ENCODE data around the gene UBXN7.
"Not testable (repeated sequence)": the region's sequence is repeated elsewhere in the genome, so short reads cannot be mapped to it uniquely, and the experiment has no call there.

UBXN7 gene

DNA sequence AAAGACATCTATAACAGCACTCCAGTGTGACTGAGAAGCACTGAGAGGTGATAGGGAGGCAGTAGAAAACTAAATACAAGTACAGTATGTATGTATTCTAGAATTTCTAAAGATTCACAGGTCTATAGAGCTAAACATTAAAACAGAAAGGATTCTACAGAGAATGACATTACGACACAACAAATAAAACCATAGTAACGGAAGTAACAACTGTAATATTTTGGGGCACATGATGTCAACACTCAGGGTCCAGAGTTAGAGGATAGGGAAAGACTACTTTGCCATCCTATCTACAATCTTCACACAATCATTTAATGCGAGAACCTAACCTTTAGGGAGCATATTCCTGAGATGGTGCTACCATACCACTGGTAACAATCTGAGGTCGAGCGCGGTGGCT lies 13.6 kb downstream of the UBXN7 start:
- DNase-seq: no peak

- DNase-seq: no peak
These were observed 17.8 kb downstream of the UBXN7 start for GRCh38 chr3:196414469-196414868.

- DNase-seq: no peak
These were observed 19.5 kb downstream of the UBXN7 start for GRCh38 chr3:196412704-196413103.

DNA sequence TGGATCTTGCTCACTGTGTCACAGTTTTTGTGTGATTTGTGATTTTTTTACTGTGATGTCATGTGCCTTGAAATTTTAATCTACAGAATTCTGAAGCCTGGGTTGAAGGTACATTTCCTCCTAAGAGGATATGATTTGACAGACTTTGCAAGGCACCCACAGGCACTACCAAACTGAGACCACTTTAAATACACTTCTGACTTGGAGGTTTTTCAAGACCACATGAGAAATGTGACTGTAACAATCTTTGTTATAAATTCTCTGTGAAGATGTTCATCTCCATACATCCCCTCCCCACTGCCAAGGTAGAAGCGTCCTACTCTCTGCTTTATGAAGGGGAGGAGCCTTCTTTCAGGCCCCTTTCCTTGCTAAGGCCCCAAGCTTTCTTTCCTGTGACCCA lies 22.8 kb downstream of the UBXN7 start:
- DNase-seq: no peak

GRCh38 chr3:196408565-196409300 lies 23.5 kb downstream of the UBXN7 start:
- DNase-seq: no peak

DNA sequence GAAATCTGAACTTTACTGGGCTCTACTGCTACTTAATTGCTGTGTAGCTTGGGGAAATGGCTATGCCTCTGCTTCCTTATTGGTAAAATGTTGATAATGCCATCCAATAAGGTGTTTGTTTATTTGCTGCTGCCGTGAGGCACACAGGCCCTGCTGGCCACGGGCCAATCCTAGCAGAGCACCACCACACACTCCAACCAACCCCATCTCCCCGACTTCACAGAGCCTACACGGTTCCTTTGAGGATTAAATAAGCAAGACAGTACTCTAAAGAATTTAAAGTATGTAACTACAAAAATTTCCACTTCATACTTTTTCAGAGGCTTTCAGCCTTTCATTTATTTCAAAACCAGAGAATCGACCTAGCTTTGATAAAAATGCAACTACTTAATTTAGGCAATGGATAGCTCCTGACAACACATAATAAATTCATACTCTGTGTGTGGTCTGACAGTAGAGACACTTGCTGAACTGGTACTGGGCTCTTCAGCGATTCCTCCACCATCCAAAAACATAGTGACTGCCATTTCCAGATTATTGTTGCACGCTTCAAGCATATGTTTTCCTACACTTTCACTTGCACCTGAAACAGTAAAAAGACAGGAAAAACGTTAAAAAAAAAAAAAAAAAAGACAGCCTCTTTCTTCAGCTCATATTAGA lies 25.3 kb downstream of the UBXN7 start:
- no peak for DNase-seq

DNA sequence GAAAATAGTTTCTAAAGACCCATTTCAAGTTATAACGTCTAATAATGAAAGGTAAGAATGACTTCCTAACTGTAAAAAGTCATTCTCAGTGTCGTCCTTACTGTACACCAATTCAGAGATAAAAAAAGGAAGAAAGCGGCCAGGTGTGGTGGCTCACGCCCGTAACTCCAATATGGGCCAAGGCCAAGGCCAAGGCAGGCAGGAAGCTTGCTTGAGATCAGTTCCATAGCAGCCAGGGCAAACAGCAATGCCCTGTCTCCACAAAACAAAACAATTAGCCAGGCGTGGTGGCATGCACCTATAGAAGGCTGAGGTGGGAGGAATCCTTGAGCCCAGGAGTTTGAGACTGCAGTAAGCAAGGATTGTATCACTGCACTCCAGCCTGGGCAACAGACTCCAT lies 31.9 kb downstream of the UBXN7 start:
- no peak for DNase-seq

GRCh38 chr3:196399485-196399945 lies 32.7 kb downstream of the UBXN7 start:
- DNase-seq: no peak

GRCh38 chr3:196398782-196399181 lies 33.4 kb downstream of the UBXN7 start:
- DNase-seq: no peak

DNA sequence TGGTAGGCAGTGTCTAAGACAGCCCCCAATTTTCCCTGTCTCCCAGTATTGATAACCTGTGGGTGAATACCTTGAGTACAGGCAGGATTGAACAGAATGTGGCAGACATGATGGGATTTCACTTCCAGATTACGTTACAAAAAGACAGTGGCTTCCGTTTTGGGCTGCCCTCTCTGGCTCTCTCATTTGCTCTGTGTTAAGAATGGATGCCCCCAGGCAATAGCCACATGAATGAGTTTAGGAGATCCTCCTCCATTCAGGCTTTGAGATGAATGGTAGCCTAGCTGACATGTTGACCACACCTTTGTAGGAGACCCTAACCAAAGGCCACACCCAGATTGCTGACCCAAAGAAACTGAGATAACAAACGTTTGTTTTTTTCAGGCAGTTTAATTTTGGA lies 34.3 kb downstream of the UBXN7 start:
- DNase-seq: no peak

GRCh38 chr3:196390116-196390515 lies 42.1 kb downstream of the UBXN7 start:
- no peak for DNase-seq

DNA sequence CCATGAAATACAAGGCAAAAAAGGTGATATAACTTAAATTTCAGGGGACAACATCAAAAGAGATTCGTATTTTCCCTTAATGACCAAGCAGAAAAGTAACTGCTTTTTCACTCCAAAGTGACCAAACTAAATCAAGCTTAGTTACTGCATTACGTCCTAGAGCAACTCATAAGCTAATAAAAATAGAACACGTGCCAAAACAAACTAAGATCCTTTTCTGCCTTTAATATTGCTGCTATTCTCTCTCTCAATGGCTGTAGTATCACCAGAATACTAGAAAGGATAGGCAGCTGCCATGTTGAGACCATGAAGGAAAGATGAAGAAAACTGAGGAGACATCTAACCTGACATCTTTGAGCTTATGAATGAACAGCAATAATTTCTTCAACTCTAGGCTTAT lies 43.3 kb downstream of the UBXN7 start:
- DNase-seq: no peak

- not testable (repeated sequence) for DNase-seq
These were observed 44.3 kb downstream of the UBXN7 start for GRCh38 chr3:196387941-196388340.

DNA sequence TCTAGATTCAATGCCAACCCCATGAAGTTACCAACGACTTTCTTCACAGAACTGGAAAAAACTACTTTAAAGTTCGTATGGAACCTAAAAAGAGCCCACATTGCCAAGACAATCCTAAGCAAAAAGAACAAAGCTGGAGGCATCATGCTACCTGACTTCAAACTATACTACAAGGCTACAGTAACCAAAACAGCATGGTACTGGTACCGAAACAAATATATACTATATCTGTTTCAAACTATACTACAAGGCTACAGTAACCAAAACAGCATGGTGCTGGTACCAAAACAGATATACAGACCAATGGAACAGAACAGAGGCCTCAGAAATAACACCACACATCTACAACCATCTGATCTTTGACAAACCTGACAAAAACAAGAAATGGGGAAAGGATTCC lies 45.4 kb downstream of the UBXN7 start:
- DNase-seq: not testable (repeated sequence)

- DNase-seq: not testable (repeated sequence)
These were observed 46.2 kb downstream of the UBXN7 start for GRCh38 chr3:196386034-196386433.

GRCh38 chr3:196385446-196385845 lies 46.8 kb downstream of the UBXN7 start:
- DNase-seq: not testable (repeated sequence)

DNA sequence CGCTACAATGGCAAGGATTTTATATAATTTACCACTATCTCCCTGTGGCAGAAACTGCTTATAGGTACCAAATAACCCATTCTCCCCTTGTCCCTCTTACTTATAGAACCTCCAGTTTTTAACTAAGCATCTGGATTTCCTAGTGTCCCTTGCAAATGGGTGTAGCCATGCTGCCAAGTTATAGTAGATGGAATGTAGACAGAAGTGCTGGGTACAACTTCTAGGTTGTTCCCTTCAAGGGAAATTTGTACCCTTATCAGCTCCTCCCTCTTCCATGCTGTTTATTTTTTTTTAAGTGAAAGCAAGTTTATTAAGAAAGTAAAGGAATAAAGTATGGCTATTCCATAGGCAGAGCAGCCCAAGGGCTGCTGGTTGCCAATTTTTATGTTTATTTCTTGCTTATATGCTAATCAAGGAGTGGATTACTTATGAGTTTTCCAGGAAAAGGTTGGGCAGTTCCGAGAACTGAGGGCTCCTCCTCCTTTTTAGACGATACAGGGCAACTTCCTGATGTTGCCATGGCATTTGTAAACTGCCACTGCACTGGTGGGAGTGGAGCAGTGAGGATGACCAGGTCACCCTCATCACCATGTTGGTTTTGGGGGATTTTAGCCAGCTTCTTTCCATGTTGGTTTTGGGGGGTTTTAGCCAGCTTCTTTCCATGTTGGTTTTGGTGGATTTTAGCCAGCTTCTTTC lies 53.9 kb downstream of the UBXN7 start:
- no peak for DNase-seq

DNA sequence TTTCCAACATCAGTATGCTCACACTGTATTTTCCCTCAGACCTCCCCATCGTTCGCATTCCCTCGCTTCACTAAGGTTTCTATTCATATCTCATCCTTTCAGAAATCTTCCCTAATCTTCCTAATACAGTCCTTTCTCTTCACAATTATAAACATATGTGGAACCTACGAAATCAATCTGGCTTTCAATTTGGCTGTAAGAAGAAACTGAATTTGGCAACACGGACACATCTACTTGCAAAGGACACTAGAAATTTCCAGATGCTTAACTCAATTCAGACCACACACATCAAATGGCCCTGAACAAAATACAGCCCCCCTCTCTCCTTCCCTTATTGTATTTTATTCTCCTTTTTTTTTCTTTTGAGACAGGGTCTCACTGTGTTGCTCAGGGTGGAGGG lies 54.9 kb downstream of the UBXN7 start:
- DNase-seq: no peak

- no peak for DNase-seq
These were observed 66.5 kb downstream of the UBXN7 start for GRCh38 chr3:196365736-196366135.

DNA sequence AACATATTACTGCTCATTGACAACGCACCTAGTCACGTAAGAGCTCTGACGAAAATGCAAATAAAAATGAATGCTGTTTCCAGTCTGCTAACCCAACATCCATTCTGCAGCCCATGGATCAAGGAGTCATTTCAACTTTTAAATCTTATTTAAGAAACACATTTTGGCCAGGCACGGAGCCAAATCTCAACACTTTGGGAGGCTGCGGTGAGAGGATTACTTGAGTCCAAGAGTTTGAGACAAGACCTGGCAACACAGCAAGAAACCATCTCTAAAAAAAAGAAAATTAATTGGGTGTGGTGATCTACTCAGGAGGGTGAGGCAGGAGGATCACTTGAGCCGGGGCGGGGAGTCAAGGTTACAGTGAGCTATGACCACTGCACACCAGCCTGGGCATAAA lies 71.6 kb downstream of the UBXN7 start:
- DNase-seq: no peak

DNA sequence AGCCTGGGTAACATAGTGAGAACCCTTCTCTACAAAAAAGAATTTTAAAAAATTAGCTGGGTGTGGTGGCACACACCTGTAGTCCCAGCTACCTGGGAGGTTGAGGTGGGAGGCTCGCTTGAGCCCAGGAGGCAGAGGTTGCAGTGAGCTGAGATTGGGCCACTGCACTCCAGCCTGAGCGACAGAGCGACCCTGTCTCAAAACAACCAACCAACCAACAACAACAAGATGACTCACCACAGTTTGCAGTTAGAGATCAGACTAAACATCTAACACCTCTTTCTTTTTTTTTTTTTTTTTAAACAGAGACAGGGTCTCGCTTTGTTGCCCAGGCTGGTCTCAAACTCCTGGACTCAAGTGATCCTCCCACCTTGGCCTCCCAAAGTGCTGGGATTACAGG lies 73.7 kb downstream of the UBXN7 start:
- DNase-seq: not testable (repeated sequence)

GRCh38 chr3:196357905-196358304 lies 74.3 kb downstream of the UBXN7 start:
- no peak for DNase-seq

- DNase-seq: no peak
These were observed 75.7 kb downstream of the UBXN7 start for GRCh38 chr3:196356556-196356955.

- no peak for DNase-seq
These were observed 76.6 kb downstream of the UBXN7 start for GRCh38 chr3:196355668-196356067.
